A673 (cell line): ENCODE results near the gene OR9G1. TPM values are rescaled to one million over a fixed set of nuclear protein-coding genes. Genes with fewer than 3 reads are reported as not detected.

ENCODE experiments used
- BruUV-seq: library from RNA; stranded (reverse); fragments of 400-500 nt; replicated peaks from 2 replicates; lab custom pipeline; 2021; lab: Mats Ljungman, UMichigan
- CTCF ChIA-PET: fragments of 300-600 bp; sonication (Branson Sonifier 250); formaldehyde crosslinking; loops from one replicate; lab custom pipeline; 2022; ENCODE audit warnings: antibody characterized with exemption; lab: Charles Lee
- POLR2A ChIA-PET: fragments of 300-600 bp; sonication (Branson Sonifier 250); formaldehyde crosslinking; loops from one replicate; lab custom pipeline; 2022; ENCODE audit warnings: antibody characterized with exemption; ENCODE audit not compliant: low non-redundant PET; lab: Charles Lee
- DNase-seq: peaks from one replicate; pipeline ENCODE4 v3.0.0-alpha.2; 2015; ENCODE audit warnings: low spot score
- H3K27ac ChIP-seq: fragments of 200-600 bp; sonication (generic); 2 replicates; pipeline ENCODE4 v1.5.1; 2016; ENCODE audit warnings: mixed run types, low read depth, mild to moderate bottlenecking, mixed read lengths, antibody characterized with exemption, low read length; ENCODE audit not compliant: poor library complexity, severe bottlenecking
- H3K27me3 ChIP-seq: fragments of 200-600 bp; sonication (generic); replicated peaks from 2 replicates; pipeline ENCODE4 v1.6.1; 2017; ENCODE audit warnings: mixed run types, low read depth, mild to moderate bottlenecking, mixed read lengths, antibody characterized with exemption, low read length; ENCODE audit not compliant: insufficient read depth, poor library complexity
- H3K36me3 ChIP-seq: fragments of 200-600 bp; sonication (generic); 2 replicates; pipeline ENCODE4 v1.6.1; 2016; ENCODE audit warnings: mixed run types, mild to moderate bottlenecking, mixed read lengths, antibody characterized with exemption, low read length; ENCODE audit not compliant: insufficient read depth, poor library complexity, severe bottlenecking
- H3K4me1 ChIP-seq: fragments of 200-600 bp; sonication (generic); 2 replicates; pipeline ENCODE4 v1.6.1; 2017; ENCODE audit warnings: mixed run types, mild to moderate bottlenecking, mixed read lengths, antibody characterized with exemption, low read length; ENCODE audit not compliant: insufficient read depth, poor library complexity, severe bottlenecking
- H3K4me3 ChIP-seq: fragments of 200-600 bp; sonication (generic); 2 replicates; pipeline ENCODE4 v1.5.1; 2016; ENCODE audit warnings: low read depth, mixed run types, mild to moderate bottlenecking, mixed read lengths, low read length; ENCODE audit not compliant: poor library complexity, severe bottlenecking
- H3K9me3 ChIP-seq: fragments of 200-600 bp; sonication (generic); 2 replicates; pipeline ENCODE4 v1.6.1; 2016; ENCODE audit warnings: mixed run types, low read depth, mild to moderate bottlenecking, mixed read lengths, antibody characterized with exemption, low read length; ENCODE audit not compliant: poor library complexity, severe bottlenecking
- CTCF ChIP-seq: fragments of 300-800, 200-600 bp; sonication (generic); conservative IDR thresholded peaks from 2 replicates; pipeline ENCODE4 v1.5.1; 2017; ENCODE audit warnings: low read depth, mild to moderate bottlenecking, antibody characterized with exemption, low read length, moderate library complexity, mixed read lengths
- EZH2 ChIP-seq: fragments of 200-600 bp; sonication (generic); IDR thresholded peaks from 2 replicates; pipeline ENCODE4 v1.6.1; 2017; ENCODE audit warnings: borderline replicate concordance, low read depth, mild to moderate bottlenecking, mixed read lengths, antibody characterized with exemption, low read length; ENCODE audit not compliant: poor library complexity, severe bottlenecking
- intact Hi-C: fragments of 100-400 bp; cut with micrococcal nuclease; formaldehyde crosslinking; loops from one replicate; pipeline ENCODE4 v1.10.0; 2022; ENCODE audit not compliant: unreplicated experiment
- total RNA-seq: library from RNA; stranded (reverse); gene quantifications from 2 replicates; pipeline ENCODE4 v1.2.3, GENCODE V29; 2021

OR9G1 gene
- total RNA-seq, 1 experiment from 2014 or later: not detected

GRCh38 chr11:56720513-56720912, 21.6 kb downstream of the OR9G1 start:
- no TSS peak for BruUV-seq
- H3K27me3 ChIP-seq: no peaks in the 10 kb centered on the region
- intact Hi-C loops: no loop called here

GRCh38 chr11:56740107-56740506, 41.2 kb downstream of the OR9G1 start:
- Histone ChIP-seq H3K9me3 (no peaks in the 10 kb centered on the region), H3K27ac (no peak overlapping the region), H3K4me1 (no peaks in the 10 kb centered on the region), H3K36me3 (no peaks in the 10 kb centered on the region), H3K4me3 (no peak overlapping the region), H3K27me3 (no peaks in the 10 kb centered on the region)
- POLR2A ChIA-PET: no interaction called here
- BruUV-seq: no TSS peak
- CTCF ChIA-PET: no interaction called here
- DNase-seq: no peak
- TF ChIP-seq EZH2: no peak
- TF ChIP-seq CTCF: no peak
- intact Hi-C loops: loop anchor here (5.0 to 10.0 kb wide), 2 partner anchors 52 to 75 kb away; partner anchors contain the start of gene OR5AR1

More at GRCh38 chr11:56720513-56720912, 21.6 kb downstream of the OR9G1 start:
- Histone ChIP-seq H3K9me3 (peaks cover 4% of the 10 kb centered on the region), H3K4me1 (no peaks in the 10 kb centered on the region), H3K4me3 (no peak overlapping the region), H3K27ac (no peak overlapping the region), H3K36me3 (no peaks in the 10 kb centered on the region)
- CTCF ChIA-PET: no interaction called here
- POLR2A ChIA-PET: no interaction called here
- no peak for DNase-seq
- no peak for TF ChIP-seq CTCF

- POLR2A ChIA-PET: no interaction called here
- no TSS peak for BruUV-seq
These were observed 42.0 kb downstream of the OR9G1 start for GRCh38 chr11:56740886-56741285.

More at GRCh38 chr11:56740886-56741285, 42.0 kb downstream of the OR9G1 start:
- H3K27ac ChIP-seq: no peak overlapping the region
- no peaks in the 10 kb centered on the region for H3K9me3 ChIP-seq
- DNase-seq: no peak
- CTCF ChIA-PET: no interaction called here
- H3K4me3 ChIP-seq: no peak overlapping the region
- no peaks in the 10 kb centered on the region for H3K27me3 ChIP-seq
- H3K4me1 ChIP-seq: no peaks in the 10 kb centered on the region
- no peaks in the 10 kb centered on the region for H3K36me3 ChIP-seq
- intact Hi-C loops: loop anchor here (5.0 to 10.0 kb wide), 2 partner anchors 51 to 76 kb away; partner anchors contain the start of gene OR5AR1
- TF ChIP-seq EZH2: no peak
- no peak for TF ChIP-seq CTCF
